Measurements from ENCODE around the gene COPE.
"Not testable (repeated sequence)": the region's sequence is repeated elsewhere in the genome, so short reads cannot be mapped to it uniquely, and the experiment has no call there.

COPE gene

DNA sequence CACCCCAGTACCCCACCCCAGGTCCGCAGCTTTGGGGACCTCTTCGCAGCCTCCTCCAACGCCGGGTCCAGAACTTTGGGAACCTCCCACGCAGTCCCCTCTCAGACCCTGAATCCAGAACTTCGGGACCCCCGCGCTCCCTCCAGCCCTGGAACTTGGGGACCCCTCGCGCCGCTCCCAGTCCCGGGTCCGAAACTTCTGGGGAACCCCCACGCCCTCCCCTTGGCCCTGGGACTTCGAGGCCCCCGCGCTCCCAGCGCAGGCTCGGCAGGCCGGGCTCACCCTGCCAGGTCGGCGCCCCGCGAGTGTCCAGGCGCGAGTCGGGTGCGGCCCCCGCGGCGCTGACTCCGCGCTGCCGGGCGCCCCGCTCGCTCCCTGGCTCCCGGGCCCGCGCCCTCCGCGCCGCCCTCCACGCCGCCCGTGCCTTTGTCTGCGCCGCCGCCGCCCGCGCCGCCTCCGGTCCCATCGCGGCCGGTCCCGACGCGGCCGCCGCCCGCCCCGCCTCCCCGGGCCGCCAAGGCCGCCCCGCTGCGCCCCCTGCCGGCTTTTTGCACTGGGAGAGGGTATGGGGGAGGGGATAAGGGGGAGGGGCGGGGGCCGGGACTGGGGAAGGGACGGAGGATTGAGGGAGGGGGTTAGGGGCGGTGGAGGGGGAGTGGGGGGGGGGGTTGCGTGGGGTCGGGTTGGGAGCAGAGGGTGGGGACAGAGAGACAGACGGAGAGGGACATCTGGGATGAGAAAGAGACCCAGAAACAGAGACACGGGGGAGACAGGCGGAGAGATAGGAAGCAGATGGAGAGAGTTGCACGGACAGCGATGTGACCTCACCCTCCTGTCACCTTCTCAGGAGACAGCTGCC is 21.8 kb upstream of the COPE start, which contains the start of gene HOMER3:
HOMER3 (minus strand) TSS at position 449 of the 859 bp plus-strand sequence. CDS start 2,235 bp downstream, outside the sequence.
- peak; percentile 34 for DNase-seq

DNA sequence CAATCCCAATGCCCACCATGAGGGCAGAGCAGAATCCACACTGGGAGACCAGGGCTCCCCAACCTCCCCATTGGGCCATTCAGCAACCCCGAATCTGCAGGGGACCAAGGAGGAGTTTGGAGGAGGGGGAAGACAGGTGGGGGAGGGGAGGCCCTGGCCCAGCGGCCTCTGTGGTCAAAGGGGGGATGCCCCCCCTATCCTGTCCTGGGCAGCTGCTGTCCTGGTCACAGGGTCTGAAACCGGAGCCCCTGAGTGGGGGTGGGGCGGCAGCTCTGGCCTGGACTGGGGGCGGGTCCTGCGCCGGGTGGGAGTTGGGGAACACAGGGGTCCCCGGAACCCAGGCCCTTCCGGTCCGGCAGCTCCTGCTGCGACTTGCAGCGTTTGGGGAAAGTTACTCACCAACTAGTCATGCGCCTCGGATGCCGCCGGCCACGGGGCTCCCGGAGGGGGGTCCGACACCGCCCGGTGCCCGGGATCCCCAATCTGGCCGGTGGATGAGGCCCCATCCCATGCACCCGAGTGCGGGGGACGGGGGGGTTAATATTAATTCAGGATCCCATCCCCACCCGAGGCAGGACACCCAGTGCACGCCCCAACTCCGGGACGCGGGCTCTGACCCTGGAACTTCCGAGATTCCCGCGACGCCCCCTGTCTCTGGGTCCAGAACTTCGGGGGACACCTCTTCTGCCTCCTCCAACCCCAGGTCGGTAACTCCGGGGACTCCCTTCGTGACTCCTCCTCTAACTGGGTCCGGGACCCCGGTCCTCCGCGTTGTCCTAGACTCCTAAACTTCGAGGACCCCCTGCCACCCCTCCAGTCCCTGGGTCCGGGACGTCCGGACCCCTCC is 21.0 kb upstream of the COPE start:
- no peak for DNase-seq

DNA sequence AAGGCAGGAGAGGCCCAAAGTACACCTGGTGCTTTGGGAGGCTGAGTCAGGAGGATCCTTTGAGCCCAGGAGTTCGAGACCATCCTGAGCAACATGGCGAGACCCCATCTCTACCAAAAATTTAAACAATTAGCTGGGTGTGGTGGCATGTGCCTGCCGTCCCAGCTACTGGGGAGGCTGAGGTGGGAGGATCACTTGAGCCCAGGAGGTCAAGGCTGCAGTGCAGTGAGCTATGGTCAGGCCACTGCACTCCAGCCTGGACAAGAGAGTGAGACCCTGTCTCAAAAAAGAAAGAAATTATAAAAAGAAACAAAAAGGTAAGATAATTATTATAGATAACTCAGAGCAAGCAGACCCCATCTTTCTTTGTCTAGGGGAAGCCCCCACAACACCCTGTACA is 20.0 kb upstream of the COPE start:
- no peak for DNase-seq

DNA sequence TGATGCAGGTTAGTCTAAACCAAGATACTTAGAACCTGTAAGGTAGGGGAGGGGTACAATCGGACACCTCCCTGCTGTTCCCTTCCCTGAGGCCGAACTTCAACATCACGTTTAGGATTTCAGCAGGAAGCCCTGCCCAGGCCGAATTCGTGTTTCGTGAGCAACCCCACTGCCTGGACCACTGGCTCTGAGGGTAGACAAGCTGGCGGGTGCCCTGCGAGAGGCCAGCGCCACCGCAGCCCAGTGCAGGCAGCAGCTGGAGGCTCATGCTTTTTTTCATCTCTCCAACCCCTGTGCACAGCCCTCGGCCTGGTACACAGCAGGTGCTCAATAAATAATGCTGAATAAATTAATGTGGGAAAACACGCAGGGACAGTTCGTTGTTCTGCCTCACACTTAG is 14.1 kb upstream of the COPE start:
- no peak for DNase-seq

DNA sequence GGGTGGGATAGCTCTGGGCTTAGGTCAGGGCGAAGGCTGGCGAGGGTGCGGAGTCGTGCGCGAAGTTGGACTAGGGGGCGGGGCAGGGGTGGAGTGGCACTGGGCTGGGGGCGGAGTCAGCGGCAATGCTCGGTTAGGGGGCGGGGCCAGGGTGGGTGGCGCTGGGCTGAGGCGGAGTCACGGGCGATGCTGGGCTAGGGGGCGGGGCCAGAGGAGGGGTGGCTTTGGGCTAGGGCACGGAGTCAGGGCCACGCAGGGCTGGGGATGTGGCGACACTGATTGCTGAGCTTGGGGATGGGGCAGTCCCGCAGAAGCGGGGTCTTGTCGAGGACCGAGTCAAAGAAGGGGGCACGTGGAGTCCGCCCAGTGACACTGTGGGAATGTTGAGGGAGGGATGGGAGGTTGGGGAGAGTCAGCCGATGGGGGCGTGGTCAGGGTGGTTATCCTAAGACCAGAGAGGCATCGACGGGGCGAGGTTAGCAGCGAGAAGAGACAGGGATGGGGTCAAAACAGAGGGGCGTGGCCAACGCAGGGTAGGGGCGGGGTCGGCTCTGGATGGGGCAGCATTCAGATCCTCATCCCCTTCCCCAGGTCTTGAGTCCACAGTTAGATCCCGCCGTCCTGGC is 13.1 kb upstream of the COPE start:
- DNase-seq = peak; percentile 65

DNA sequence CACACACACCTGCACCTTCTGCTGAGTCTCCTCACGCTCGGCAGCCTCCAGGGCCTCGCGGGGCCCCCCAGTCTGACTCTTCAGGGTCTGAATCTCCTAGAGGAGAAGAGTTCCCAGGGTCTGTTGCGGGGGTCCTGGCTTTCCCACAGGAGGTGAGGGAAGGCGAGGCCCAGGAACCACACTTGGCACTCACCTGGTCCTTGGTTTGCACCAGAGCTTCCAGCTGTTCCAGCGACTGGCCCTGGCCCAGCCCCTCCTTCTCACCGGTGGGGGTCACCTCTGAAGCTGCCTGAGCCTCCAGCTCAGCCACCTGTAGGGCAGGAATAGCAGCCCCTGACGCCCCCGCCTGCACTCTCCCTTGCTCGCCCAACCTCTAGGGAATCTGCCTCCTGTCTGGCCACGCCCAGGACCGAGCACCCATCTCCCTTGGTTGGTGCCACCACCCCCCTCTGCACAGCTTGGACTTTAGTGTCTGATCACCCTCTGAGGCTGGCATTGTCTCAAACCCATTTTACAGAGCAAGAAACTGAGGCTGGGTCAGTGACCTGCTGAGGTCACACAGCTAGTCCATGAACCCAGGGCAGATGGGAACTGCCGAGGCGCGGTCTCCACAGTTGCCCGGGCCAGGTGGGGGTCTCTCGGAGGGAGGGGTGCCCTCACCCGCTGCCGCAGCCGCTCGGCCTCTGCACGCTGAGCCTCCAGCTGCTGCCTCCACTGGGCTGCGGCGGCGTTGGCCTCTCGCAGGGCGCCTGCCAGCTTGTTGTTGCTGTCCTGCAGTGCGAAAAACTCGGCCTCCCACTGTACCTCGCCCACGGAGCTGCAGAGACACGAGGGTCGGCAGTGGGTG is 12.4 kb upstream of the COPE start:
- DNase-seq = no peak

DNA sequence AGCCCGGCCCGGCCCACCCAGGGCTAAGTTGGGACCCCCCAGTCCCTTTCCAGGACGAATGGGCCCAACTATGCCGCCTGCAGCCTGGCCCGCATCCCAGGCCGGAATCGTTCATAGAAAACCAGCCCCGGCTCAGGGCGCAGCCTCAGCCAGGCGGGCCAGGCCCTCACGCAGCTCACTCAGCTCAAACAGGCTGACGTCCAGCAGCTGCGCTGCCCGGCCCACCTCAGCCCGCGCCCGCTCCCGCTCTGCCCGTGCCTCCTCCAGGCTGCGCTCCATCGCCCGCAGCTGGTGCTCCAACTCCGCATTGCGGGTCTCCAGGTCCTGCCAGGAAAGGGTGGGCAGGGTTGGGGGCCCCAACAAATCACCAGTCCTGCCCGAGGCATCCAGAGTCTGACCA is 10.1 kb upstream of the COPE start:
- DNase-seq = no peak

DNA sequence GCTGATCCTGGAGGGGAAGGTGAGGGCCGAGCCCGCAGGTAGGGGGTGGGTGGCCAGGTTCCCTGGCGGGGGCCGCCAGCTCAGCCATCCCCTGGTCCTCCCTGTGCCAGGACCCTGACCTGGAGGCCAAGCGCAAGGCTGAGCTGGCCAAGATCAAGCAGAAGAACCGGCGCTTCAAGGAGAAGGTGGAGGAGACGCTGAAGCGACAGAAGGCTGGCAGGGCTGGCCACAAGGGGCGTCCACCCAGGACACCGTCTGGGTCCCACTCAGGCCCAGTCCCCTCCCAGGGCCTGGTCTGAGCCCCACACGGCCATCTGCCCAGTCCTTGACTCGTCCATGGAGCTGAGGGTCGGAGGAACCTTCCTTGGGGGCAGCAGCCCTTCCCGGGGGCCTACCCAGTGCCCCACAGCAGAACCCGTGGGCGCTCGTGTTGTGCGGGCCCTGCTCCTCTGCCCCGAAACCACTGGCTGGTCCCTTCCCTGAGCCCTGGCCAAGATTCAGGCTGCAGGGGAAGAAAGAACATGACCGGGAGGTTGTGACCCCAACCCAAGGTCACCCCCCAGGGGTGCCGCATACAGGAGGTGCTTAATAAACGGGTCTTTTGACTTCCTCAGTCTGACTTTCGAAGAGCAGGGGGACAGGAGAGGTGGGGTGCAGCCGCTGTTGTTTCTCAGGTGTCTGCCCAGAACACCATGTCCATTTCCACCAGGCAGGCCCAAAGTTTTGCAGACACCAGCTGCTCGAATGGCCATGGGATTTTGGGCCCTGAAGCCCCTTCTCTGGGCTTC is 9.0 kb upstream of the COPE start:
- no peak for DNase-seq

DNA sequence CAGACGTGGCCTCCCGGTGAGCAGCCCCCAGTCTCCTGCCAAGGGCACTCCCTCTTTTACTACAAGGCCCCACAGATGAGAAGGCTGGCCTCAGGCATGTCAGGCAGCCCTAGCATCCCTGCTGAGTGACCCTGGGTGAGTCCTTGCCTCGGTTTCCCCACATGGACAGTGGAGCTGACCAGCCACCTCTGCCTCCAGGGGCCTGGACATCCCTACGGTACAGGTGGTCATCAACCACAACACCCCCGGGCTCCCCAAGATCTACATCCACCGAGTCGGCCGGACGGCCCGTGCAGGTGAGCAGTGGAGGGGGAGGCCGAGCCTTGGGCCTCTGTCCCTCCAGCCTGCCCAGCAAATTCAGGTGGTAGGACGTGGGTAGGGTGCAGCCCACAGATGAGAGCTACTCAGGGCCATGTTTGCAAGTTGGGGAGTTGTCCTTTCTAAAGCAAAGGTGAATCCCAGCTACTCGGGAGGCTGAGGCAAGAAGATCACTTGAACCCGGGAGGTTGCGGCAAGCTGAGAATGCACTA is 5.6 kb upstream of the COPE start:
- no peak for DNase-seq

DNA sequence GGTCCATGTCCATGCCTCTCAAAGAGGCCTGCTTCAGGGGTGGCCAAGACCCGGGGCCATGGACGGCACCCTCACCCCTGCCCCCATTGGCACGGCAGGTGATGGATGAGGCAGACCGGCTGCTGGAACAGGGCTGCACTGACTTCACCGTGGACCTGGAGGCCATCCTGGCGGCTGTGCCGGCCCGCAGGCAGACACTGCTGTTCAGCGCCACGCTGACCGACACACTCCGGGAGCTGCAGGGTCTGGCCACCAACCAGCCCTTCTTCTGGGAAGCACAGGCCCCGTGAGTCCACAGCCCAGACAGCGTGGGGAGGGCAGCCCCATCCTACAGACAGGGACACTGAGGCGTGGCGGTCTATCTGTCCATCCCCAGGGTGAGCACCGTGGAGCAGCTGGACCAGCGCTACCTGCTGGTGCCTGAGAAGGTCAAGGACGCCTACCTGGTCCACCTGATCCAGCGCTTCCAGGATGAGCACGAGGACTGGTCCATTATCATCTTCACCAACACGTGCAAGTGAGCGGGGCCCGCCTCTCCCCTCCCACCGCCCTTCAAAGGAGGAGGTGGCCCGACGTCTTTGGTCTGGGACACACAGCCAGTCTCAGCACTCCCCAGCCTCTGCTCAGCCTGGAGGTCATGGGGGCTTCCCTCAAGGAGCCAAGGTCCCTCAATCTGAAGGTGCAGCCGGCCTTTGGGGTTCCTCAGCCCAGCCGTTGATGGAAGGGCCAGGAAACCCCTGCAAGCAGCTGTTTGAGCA is 3.2 kb upstream of the COPE start:
- no peak for DNase-seq

DNA sequence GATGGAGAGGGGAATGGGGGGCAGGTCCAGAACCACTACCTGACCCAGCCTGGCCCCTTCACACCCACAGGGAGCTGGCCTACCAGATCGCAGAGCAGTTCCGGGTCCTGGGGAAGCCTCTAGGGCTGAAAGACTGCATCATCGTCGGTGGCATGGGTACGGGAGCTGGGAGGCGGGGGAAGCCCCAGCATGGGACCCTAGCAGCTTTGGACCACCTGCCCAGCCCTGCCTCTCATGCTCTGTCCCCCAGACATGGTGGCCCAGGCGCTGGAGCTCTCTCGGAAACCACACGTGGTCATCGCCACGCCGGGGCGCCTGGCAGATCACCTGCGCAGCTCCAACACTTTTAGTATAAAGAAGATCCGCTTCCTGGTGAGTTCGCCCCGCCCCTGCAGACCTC is 2.4 kb upstream of the COPE start:
- DNase-seq = no peak

DNA sequence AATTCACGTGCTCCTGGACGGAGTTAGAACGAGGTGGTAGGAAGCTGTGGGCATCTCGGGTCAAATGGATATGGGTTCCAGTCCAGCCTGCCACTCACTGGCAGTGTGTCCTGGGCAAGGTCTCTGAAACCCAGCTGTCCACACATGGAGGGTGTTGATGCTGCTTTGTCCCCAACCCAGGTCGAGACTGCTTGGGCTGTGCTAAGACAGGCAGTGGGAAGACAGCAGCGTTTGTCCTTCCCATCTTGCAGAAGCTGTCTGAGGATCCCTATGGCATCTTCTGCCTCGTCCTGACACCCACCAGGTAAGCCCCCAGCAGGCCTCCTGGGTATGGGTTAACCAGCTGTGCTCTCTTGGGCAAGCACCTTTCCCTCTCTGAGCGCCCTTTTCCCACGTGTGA is 1.2 kb upstream of the COPE start:
- no peak for DNase-seq

DNA sequence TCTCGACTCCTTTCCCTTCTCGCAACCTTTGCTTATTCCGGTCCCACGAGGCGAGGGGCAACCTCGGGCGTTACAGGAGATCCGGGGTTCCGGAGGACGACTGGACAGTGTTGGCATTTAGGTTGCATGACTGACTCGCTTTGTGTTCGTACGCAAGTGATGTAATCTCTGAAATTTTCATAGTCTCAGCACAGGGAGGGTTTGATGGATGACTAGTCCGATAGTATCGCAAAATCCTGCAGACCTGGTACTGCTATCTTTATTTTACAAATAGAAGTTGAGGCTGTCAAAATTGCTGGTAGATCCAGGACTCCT is 670 bp upstream of the COPE start:
- no peak for DNase-seq

DNA sequence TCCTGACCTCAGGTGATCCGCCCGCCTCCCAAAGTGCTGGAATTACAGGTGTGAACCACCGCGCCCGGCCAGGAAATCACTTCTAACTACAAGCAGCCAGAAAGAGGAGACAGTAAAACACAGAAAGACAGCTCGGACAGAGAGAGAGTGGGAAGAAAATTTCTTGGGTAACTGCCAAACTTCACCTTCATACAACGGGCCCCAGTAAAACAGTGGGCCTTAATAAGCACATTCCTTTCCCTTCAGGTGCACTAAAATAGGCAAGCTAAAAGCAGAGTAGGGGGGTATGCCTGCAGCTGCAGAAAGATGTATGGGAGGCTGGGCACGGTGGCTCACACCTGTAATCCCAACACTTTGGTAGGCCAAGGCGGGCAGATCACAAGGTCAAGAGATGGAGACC is 1.6 kb downstream of the COPE start:
- not testable (repeated sequence) for DNase-seq

DNA sequence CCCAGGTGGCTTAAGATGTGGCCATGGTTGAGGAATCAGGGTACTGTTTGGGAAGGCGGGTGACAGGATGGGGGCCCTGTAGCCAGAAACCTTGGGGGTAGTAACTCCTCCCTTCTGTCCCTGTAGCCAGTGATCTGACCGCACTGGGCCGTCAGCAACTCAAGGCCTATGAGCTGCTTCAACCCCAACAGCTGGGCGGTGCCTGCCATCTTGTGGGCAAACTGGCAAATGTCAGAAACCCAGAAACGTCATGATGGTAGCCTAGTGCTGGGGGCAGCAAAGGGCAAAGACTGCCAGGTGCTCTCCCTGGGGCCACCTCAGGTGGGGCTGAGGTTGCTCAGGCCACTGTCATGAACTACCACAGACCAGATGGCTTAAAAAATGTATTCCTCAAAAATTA is 3.5 kb downstream of the COPE start:
- no peak for DNase-seq

DNA sequence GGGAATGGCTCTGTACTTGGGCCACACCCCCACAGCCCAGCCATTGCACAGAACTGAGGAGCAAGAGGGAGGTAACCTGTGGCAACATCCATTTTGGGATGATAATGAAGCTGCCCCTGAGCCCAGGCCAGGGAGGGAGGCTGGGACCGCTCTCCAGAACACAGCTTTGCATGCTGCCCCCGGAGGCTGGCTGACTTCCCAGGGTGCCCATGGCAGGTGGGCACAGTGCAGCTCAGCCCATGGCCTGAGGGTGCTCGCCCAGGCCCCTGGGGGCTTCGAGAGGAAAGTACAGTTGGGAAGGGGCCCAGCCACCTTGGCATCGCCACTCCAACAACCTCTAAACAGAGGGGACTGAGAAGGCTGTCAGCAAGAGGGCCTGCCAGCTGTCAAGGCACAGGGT is 5.7 kb downstream of the COPE start:
- no peak for DNase-seq

DNA sequence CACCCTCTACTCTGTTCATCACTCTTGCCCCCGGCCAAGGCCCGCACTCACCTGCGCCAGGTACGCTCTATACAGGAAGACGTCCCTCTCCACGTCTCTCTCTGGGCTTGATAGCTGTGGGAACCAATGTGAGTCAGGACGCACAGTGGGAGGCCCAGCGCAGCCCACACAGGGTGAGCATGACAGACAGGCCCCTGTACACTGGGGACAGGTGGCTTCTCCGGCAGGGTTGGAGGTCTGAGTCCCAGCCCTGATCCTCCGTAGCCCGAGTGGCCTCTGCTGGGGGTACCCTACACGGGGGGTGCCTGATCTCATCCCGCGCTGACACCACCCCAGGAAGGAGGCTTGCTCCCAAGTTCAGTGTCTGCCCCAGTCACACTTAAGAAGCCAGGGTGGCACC is 6.3 kb downstream of the COPE start:
- no peak for DNase-seq

DNA sequence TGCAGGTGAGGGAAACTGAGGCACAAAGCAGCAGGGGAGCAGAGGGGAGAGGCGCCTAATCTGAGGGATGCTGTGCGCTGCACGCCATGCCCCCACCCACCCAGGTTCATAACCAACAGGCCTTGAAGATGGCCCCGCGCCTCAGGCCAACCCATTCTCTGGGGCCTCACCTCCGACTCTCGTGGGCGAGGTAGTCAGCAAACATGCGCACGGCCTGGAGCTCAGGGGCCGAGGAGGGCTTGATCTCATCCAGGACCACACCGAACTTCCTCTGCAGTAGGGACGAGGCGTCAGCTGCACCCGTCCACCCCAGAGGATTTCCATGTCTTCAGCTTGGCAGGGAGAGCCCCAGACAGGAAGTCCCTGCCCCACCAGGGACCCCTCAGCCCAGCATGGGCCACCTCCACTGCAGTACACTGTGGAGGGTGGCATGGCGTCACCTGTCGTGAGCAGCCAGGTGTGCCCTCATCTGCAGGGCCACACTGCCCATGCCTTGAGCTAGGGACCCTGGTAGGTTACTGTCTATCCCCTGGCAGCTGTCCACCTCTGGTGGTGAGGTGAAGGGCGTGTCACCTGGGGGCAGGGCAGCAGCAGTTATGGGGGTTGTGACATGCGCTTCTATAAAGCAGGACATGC is 8.3 kb downstream of the COPE start:
- no peak for DNase-seq

DNA sequence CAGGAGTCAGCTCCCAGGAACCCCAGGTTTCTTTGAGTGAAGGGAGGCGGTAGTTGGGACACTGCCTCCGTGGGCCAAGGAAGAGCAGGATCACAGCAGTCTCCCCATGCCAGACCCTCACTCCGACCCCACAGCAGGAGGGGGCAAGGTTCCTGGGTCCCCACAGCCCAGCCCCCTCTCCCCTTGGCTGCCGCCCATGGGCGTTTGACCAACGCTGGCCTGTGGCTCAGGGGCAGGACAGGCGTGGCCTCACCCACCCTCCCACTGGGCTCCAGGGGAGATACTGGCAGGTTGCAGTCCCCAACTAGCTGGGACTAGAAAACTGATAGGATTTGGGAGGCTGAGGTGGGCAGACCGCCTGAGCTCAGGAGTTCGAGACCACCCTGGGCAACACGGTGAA is 9.2 kb downstream of the COPE start:
- DNase-seq = no peak

DNA sequence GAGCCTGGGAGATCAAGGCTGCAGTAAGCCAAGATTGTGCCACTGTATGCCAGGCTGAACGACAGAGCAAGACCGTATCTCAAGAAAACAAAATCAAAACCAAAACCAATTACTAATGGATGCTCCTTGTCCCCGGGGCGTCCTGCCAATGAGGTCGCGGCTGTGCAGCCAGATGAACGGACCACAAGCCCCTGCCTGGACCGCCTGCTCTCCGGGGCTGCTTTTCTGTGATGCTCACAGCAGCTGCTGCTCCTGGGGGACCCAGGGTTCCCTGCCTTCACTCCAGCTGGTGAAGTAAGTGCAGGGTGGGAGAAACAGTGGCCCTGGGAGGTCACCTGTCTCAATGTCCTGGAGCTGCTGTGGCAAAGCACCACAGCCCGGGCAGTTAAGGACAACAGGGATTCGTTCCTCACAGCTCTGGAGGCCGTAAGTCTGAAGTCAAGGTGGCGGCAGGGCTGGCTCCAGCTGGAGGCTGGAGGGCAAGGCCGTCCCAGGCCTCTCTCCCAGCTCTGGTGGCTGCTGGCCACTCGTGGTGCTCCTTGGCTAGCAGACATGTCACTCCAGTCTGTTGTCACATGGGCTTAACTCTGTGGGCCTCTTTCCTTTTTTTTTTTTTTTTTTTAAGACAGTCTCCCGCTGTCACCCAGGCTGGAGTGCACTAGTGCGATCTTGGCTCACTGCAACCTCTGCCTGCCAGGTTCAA is 10.1 kb downstream of the COPE start:
- DNase-seq = no peak

Measured in NCI-H1048 (cell line).